HFF-Myc (cell line): ENCODE results near the gene ATP6V1B1.

ENCODE experiments used
- DNase-seq: peaks from one replicate; pipeline ENCODE4 v3.0.0-alpha.2; 2011; ENCODE audit warnings: low read depth; ENCODE audit errors: extremely low read depth
- H3K4me3 ChIP-seq: replicated peaks from 2 replicates; pipeline ENCODE4 v1.5.1; 2011; ENCODE audit warnings: low read depth, mild to moderate bottlenecking, control low read depth, low read length
- TF ChIP-seq, protein P1 (sequence below): IDR thresholded peaks from 2 replicates; pipeline ENCODE4 v1.5.1; 2012; ENCODE audit warnings: mild to moderate bottlenecking, low read depth, low read length, control low read depth; ENCODE audit errors: missing control alignments

The ATP6V1B1 gene

DNA sequence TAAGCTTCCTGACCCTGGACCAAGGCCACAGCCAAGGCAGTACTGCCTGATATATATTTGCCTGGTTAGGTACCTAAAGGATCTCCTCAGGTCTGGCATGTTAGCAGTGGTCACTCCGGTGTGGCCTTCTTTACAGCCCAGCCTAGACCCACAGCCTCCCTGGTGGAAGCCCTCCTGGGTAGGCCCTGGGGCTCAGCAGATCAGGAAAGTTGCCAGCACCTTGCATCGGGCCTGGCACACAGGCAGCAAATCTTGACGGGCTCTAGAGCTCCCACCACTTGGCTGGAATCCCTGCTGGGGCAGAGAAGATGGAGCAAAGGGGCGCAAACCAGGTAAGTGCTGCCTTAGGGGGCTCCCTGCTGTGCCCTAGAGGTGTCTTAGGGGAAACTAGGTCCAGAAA, 40.9 kb upstream of the ATP6V1B1 start:
- H3K4me3 ChIP-seq = no peak overlapping the region
- TF ChIP-seq, protein P1, sequence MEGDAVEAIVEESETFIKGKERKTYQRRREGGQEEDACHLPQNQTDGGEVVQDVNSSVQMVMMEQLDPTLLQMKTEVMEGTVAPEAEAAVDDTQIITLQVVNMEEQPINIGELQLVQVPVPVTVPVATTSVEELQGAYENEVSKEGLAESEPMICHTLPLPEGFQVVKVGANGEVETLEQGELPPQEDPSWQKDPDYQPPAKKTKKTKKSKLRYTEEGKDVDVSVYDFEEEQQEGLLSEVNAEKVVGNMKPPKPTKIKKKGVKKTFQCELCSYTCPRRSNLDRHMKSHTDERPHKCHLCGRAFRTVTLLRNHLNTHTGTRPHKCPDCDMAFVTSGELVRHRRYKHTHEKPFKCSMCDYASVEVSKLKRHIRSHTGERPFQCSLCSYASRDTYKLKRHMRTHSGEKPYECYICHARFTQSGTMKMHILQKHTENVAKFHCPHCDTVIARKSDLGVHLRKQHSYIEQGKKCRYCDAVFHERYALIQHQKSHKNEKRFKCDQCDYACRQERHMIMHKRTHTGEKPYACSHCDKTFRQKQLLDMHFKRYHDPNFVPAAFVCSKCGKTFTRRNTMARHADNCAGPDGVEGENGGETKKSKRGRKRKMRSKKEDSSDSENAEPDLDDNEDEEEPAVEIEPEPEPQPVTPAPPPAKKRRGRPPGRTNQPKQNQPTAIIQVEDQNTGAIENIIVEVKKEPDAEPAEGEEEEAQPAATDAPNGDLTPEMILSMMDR = no peak
- no peak for DNase-seq

GRCh38 chr2:70895249-70895648, 40.5 kb upstream of the ATP6V1B1 start:
- DNase-seq = no peak
- TF ChIP-seq, protein P1 = no peak
- H3K4me3 ChIP-seq = no peak overlapping the region

- H3K4me3 ChIP-seq = no peak overlapping the region
- TF ChIP-seq, protein P1 = no peak
- DNase-seq = no peak
Observed at GRCh38 chr2:70895998-70896764, 39.5 kb upstream of the ATP6V1B1 start.

GRCh38 chr2:70896765-70897202, 38.9 kb upstream of the ATP6V1B1 start:
- H3K4me3 ChIP-seq = no peak overlapping the region
- TF ChIP-seq, protein P1 = no peak
- DNase-seq = no peak

- H3K4me3 ChIP-seq = no peak overlapping the region
Observed at GRCh38 chr2:70897203-70897976, 38.3 kb upstream of the ATP6V1B1 start.

DNA sequence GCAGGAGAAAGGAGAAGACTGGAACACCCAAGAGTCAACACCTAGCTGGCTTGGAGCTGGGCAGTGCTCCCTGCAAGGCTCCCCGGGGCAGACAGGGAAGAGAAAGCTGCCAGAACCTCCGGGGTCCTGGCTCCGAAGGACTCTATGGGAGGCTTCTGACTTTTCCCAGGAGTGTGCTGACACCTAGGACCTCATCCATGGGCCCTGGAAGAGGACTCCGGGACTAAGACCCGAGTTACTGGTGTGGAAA, 37.8 kb upstream of the ATP6V1B1 start:
- TF ChIP-seq, protein P1 = no peak
- no peak for DNase-seq
- H3K4me3 ChIP-seq = no peak overlapping the region

More at GRCh38 chr2:70897203-70897976, 38.3 kb upstream of the ATP6V1B1 start:
- no peak for DNase-seq
- TF ChIP-seq, protein P1 = no peak
